Vagina (tissue), 2 donors: ENCODE measurements around the gene SPATA9.

Source experiments
- CTCF ChIP-seq, 3 experiments: fragments of 450-650 bp in 2 of 3; fragments of 200-600 bp in 1 of 3; sonication (generic) in 1 of 3; IDR thresholded peaks; one replicate each; pipeline ENCODE4 v1.5.1; 2017 to 2019; ENCODE audit warnings: antibody characterized with exemption in 3 of 3, mild to moderate bottlenecking in 2 of 3, moderate library complexity in 2 of 3
- POLR2A ChIP-seq, 2 donors: fragments of 450-650 bp; IDR thresholded peaks; one replicate each; pipeline ENCODE4 v1.6.1; 2017; ENCODE audit warnings: antibody characterized with exemption in 2 of 2, mild to moderate bottlenecking in 2 of 2, moderate library complexity in 2 of 2
- POLR2AphosphoS5 ChIP-seq, 2 donors: sonication (generic); formaldehyde crosslinking; IDR thresholded peaks; one replicate each; pipeline ENCODE4 v1.9.0; 2017; ENCODE audit warnings: antibody characterized with exemption in 2 of 2, mild to moderate bottlenecking in 2 of 2, low read depth in 1 of 2; ENCODE audit not compliant: insufficient read depth in 1 of 2

GRCh38 chr5:95712347-95712958 lies 29.7 kb upstream of the SPATA9 start:
- no peak for TF ChIP-seq POLR2AphosphoS5 (IDR thresholded peaks at IDR 0.05; ENCODE audit: insufficient read depth in 1 of 2, low read depth in 1 of 2)
- TF ChIP-seq CTCF (IDR thresholded peaks at IDR 0.05) = no peak
- no peak for TF ChIP-seq POLR2A (IDR thresholded peaks at IDR 0.05)
